Sigmoid colon (tissue), 4 donors: ENCODE measurements around the gene SIRT4.

Experiments
- CTCF ChIP-seq, 4 experiments: fragments of 450-650 bp in 3 of 4; fragments of 200-600 bp in 1 of 4; IDR thresholded peaks; one replicate each; pipeline ENCODE4 v1.5.1; 2016 to 2019; ENCODE audit warnings: antibody characterized with exemption in 4 of 4, mild to moderate bottlenecking in 3 of 4, moderate library complexity in 2 of 4
- POLR2A ChIP-seq, 2 donors: fragments of 450-650 bp; IDR thresholded peaks; one replicate each; pipeline ENCODE4 v1.6.1; 2016; ENCODE audit warnings: antibody characterized with exemption in 2 of 2, mild to moderate bottlenecking in 2 of 2, moderate library complexity in 2 of 2
- POLR2AphosphoS5 ChIP-seq, 4 donors: sonication (generic); formaldehyde crosslinking; IDR thresholded peaks; one replicate each; pipeline ENCODE4 v1.6.1; 2017; ENCODE audit warnings: antibody characterized with exemption in 4 of 4

- TF ChIP-seq POLR2AphosphoS5 (IDR thresholded peaks at IDR 0.05) (no peak), CTCF (IDR thresholded peaks at IDR 0.05) (no peak), POLR2A (IDR thresholded peaks at IDR 0.05) (no peak)
Measured at GRCh38 chr12:120290609-120291305, 11.4 kb upstream of the SIRT4 start.
